ENCODE results near the gene CEBPZ.

Gene CEBPZ

DNA sequence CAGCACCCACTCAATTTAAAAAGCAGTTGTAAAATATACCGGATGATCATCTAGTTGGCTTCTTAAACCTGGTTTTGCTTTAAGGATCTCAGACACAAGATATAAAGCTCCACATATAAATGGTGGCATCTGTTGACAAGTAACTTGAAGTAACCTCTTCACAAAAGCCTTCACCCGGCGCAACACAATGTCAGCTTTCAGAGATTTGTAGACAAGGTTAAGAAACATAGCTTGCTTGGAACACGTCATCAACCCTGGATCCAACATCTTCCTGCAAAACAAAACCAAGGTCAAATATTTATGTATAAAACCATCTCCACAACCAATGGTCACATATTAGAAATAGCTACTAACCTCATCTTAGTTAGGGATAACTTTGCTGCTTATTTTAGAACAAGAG lies 8.3 kb downstream of the CEBPZ start:
- TF ChIP-seq REST (IDR thresholded peaks at IDR 0.05; ENCODE audit: insufficient read depth in 1 of 2, low read depth in 2 of 2, low read length in 2 of 2) (no peak), TAF1 (IDR thresholded peaks at IDR 0.05; ENCODE audit: borderline replicate concordance, insufficient read depth, low read length) (no peak), FOXP2 (optimal IDR thresholded peaks at IDR 0.05; ENCODE audit: borderline replicate concordance, extremely low read depth, extremely low read length, insufficient read depth) (no peak), POLR2AphosphoS5 (IDR thresholded peaks at IDR 0.05; ENCODE audit: low read depth, low read length) (no peak), SIN3A (IDR thresholded peaks at IDR 0.05; ENCODE audit: borderline replicate concordance, insufficient read depth, low read length) (no peak)

GRCh38 chr2:37219046-37219445 lies 12.3 kb downstream of the CEBPZ start:
- TF ChIP-seq SIN3A (IDR thresholded peaks at IDR 0.05; ENCODE audit: borderline replicate concordance, insufficient read depth, low read length), result no peak
- no peak for TF ChIP-seq FOXP2 (optimal IDR thresholded peaks at IDR 0.05; ENCODE audit: borderline replicate concordance, extremely low read depth, extremely low read length, insufficient read depth)

DNA sequence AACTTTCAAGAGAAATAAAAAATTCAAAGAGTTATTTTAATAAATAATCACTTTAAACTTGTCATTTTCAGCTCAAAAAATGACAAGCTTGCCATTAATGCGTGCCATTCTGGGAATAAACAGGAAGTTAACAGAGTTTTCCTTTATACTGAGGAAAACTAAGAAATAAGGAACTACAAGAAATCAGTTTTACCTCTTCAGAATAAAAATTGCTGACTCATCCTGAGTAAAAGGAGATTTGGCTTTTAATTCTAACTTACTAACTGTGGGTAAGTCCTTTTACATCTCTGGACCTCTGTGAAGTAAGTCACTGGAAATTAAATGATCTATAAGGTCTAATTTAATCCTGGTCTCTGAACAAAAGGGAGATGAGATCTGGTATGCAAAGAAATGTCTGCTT lies 16.1 kb downstream of the CEBPZ start:
- TF ChIP-seq FOXP2 (optimal IDR thresholded peaks at IDR 0.05; ENCODE audit: borderline replicate concordance, extremely low read depth, extremely low read length, insufficient read depth) (no peak), SIN3A (IDR thresholded peaks at IDR 0.05; ENCODE audit: borderline replicate concordance, insufficient read depth, low read length) (no peak), TAF1 (IDR thresholded peaks at IDR 0.05; ENCODE audit: borderline replicate concordance, insufficient read depth, low read length) (no peak), POLR2AphosphoS5 (IDR thresholded peaks at IDR 0.05; ENCODE audit: low read depth, low read length) (no peak), REST (IDR thresholded peaks at IDR 0.05; ENCODE audit: insufficient read depth in 1 of 2, low read depth in 2 of 2, low read length in 2 of 2) (no peak)

- TF ChIP-seq TAF1 (IDR thresholded peaks at IDR 0.05; ENCODE audit: borderline replicate concordance, insufficient read depth, low read length) (no peak), REST (IDR thresholded peaks at IDR 0.05; ENCODE audit: insufficient read depth in 1 of 2, low read depth in 2 of 2, low read length in 2 of 2) (no peak), SIN3A (IDR thresholded peaks at IDR 0.05; ENCODE audit: borderline replicate concordance, insufficient read depth, low read length) (no peak), POLR2AphosphoS5 (IDR thresholded peaks at IDR 0.05; ENCODE audit: low read depth, low read length) (no peak), FOXP2 (optimal IDR thresholded peaks at IDR 0.05; ENCODE audit: borderline replicate concordance, extremely low read depth, extremely low read length, insufficient read depth) (no peak)
These were observed 19.5 kb downstream of the CEBPZ start for GRCh38 chr2:37211939-37212338.

- TF ChIP-seq TAF1 (IDR thresholded peaks at IDR 0.05; ENCODE audit: borderline replicate concordance, insufficient read depth, low read length), result no peak
- no peak for TF ChIP-seq POLR2AphosphoS5 (IDR thresholded peaks at IDR 0.05; ENCODE audit: low read depth, low read length)
- no peak for TF ChIP-seq SIN3A (IDR thresholded peaks at IDR 0.05; ENCODE audit: borderline replicate concordance, insufficient read depth, low read length)
- TF ChIP-seq REST (IDR thresholded peaks at IDR 0.05; ENCODE audit: insufficient read depth in 1 of 2, low read depth in 2 of 2, low read length in 2 of 2), result no peak
- TF ChIP-seq FOXP2 (optimal IDR thresholded peaks at IDR 0.05; ENCODE audit: borderline replicate concordance, extremely low read depth, extremely low read length, insufficient read depth), result no peak
These were observed 20.2 kb downstream of the CEBPZ start for GRCh38 chr2:37211212-37211611.

All from PFSK-1 (cell line).